ENCODE measurements around the gene PAX7. TPM values are rescaled to one million over a fixed set of nuclear protein-coding genes. Genes with fewer than 3 reads are reported as not detected.

Gene PAX7
- total RNA-seq, 4 donors from 2014 or later = not detected

GRCh38 chr1:18752409-18752808 lies 121.8 kb downstream of the PAX7 start:
- Histone ChIP-seq H3K9me3 (peaks cover 0 to 4% of the 10 kb centered on the region in 2 donors), H3K27me3 (no peaks in the 10 kb centered on the region)

GRCh38 chr1:18760156-18760555 lies 129.5 kb downstream of the PAX7 start:
- no peaks in the 10 kb centered on the region for H3K36me3 ChIP-seq
- H3K4me1 ChIP-seq = no peaks in the 10 kb centered on the region
- no peak overlapping the region for H3K27ac ChIP-seq
- H3K27me3 ChIP-seq = no peaks in the 10 kb centered on the region
- DNase-seq = no peak
- H3K9me3 ChIP-seq = peaks cover 0 to 4% of the 10 kb centered on the region in 2 donors
- no peak for TF ChIP-seq CTCF (IDR thresholded peaks at IDR 0.05)
- TF ChIP-seq POLR2A (IDR thresholded peaks at IDR 0.05) = no peak
- H3K4me3 ChIP-seq = no peak overlapping the region
- intact Hi-C loops (cut with DNase I; ENCODE audit: low total_unique reads) = no loop called here

More at GRCh38 chr1:18752409-18752808, 121.8 kb downstream of the PAX7 start:
- Histone ChIP-seq H3K4me1 (no peaks in the 10 kb centered on the region), H3K36me3 (no peaks in the 10 kb centered on the region), H3K4me3 (no peak overlapping the region), H3K27ac (no peak overlapping the region)
- DNase-seq = no peak
- TF ChIP-seq CTCF (IDR thresholded peaks at IDR 0.05) (no peak), POLR2A (IDR thresholded peaks at IDR 0.05) (no peak)
- intact Hi-C loops (cut with DNase I; ENCODE audit: low total_unique reads) = no loop called here

GRCh38 chr1:18761948-18762840 lies 131.5 kb downstream of the PAX7 start:
- H3K27ac ChIP-seq = no peak overlapping the region
- peaks cover 0 to 2% of the 10 kb centered on the region in 2 donors for H3K9me3 ChIP-seq
- H3K36me3 ChIP-seq = no peaks in the 10 kb centered on the region
- peaks cover 0 to 7% of the 10 kb centered on the region in 2 donors for H3K27me3 ChIP-seq
- no peak overlapping the region for H3K4me3 ChIP-seq
- no peak for DNase-seq
- intact Hi-C loops (cut with DNase I; ENCODE audit: low total_unique reads) = no loop called here
- H3K4me1 ChIP-seq = no peaks in the 10 kb centered on the region
- TF ChIP-seq POLR2A (IDR thresholded peaks at IDR 0.05) (no peak), CTCF (IDR thresholded peaks at IDR 0.05) (no peak)

GRCh38 chr1:18764362-18764761 lies 133.7 kb downstream of the PAX7 start:
- Histone ChIP-seq H3K36me3 (no peaks in the 10 kb centered on the region), H3K27me3 (peaks cover 0 to 7% of the 10 kb centered on the region in 2 donors), H3K9me3 (no peaks in the 10 kb centered on the region), H3K4me3 (no peak overlapping the region), H3K27ac (no peak overlapping the region), H3K4me1 (no peaks in the 10 kb centered on the region)
- no peak for TF ChIP-seq CTCF (IDR thresholded peaks at IDR 0.05)
- TF ChIP-seq POLR2A (IDR thresholded peaks at IDR 0.05) = no peak
- intact Hi-C loops (cut with DNase I; ENCODE audit: low total_unique reads) = no loop called here
- no peak for DNase-seq

GRCh38 chr1:18765725-18766124 lies 135.1 kb downstream of the PAX7 start:
- Histone ChIP-seq H3K27me3 (peaks cover 0 to 7% of the 10 kb centered on the region in 2 donors), H3K4me3 (no peak overlapping the region), H3K27ac (no peak overlapping the region), H3K4me1 (no peaks in the 10 kb centered on the region), H3K36me3 (no peaks in the 10 kb centered on the region), H3K9me3 (no peaks in the 10 kb centered on the region)
- TF ChIP-seq CTCF (IDR thresholded peaks at IDR 0.05) = no peak
- TF ChIP-seq POLR2A (IDR thresholded peaks at IDR 0.05) = no peak
- no peak for DNase-seq
- intact Hi-C loops (cut with DNase I; ENCODE audit: low total_unique reads) = no loop called here

Data from uterus (tissue), 4 donors.